ENCODE results near the gene MMP14.

Gene MMP14

GRCh38 chr14:22882064-22882463 is 45.7 kb downstream of the MMP14 start:
- in situ Hi-C loops (cut with MboI; ENCODE audit: low sequenced_read_pairs, unreplicated experiment): no loop called here
- no peak for TF ChIP-seq CTCF (IDR thresholded peaks at IDR 0.05; ENCODE audit: borderline replicate concordance, control extremely low read depth, extremely low read depth, insufficient read depth, missing control alignments)
- DNase-seq (ENCODE audit: low spot score): no peak

- no peak for DNase-seq (ENCODE audit: low spot score)
- in situ Hi-C loops (cut with MboI; ENCODE audit: low sequenced_read_pairs, unreplicated experiment): no loop called here
These were observed 46.3 kb downstream of the MMP14 start for GRCh38 chr14:22882529-22883172.

GRCh38 chr14:22883173-22883976 is 47.0 kb downstream of the MMP14 start, which contains the start of gene REM2:
TSS of gene REM2 (plus strand) at chr14:22883222. CDS start at chr14:22883288, 66 bp downstream.
- DNase-seq (ENCODE audit: low spot score): no peak
- no peak for TF ChIP-seq CTCF (IDR thresholded peaks at IDR 0.05; ENCODE audit: borderline replicate concordance, control extremely low read depth, extremely low read depth, insufficient read depth, missing control alignments)
- in situ Hi-C loops (cut with MboI; ENCODE audit: low sequenced_read_pairs, unreplicated experiment): no loop called here

More at GRCh38 chr14:22882529-22883172, 46.3 kb downstream of the MMP14 start:
- no peak for TF ChIP-seq CTCF (IDR thresholded peaks at IDR 0.05; ENCODE audit: borderline replicate concordance, control extremely low read depth, extremely low read depth, insufficient read depth, missing control alignments)

- in situ Hi-C loops (cut with MboI; ENCODE audit: low sequenced_read_pairs, unreplicated experiment): no loop called here
- no peak for TF ChIP-seq CTCF (IDR thresholded peaks at IDR 0.05; ENCODE audit: borderline replicate concordance, control extremely low read depth, extremely low read depth, insufficient read depth, missing control alignments)
- DNase-seq (ENCODE audit: low spot score): no peak
These were observed 47.8 kb downstream of the MMP14 start for GRCh38 chr14:22884076-22884737.

- DNase-seq (ENCODE audit: low spot score): no peak
- no peak for TF ChIP-seq CTCF (IDR thresholded peaks at IDR 0.05; ENCODE audit: borderline replicate concordance, control extremely low read depth, extremely low read depth, insufficient read depth, missing control alignments)
- in situ Hi-C loops (cut with MboI; ENCODE audit: low sequenced_read_pairs, unreplicated experiment): no loop called here
These were observed 48.5 kb downstream of the MMP14 start for GRCh38 chr14:22884738-22885523.

GRCh38 chr14:22885975-22886374 is 49.6 kb downstream of the MMP14 start:
- in situ Hi-C loops (cut with MboI; ENCODE audit: low sequenced_read_pairs, unreplicated experiment): no loop called here
- TF ChIP-seq CTCF (IDR thresholded peaks at IDR 0.05; ENCODE audit: borderline replicate concordance, control extremely low read depth, extremely low read depth, insufficient read depth, missing control alignments): no peak
- DNase-seq (ENCODE audit: low spot score): no peak

Data from GM13976 (cell line).